Neuronal stem cell (in vitro differentiated cells): ENCODE results near the gene CHEK2.

ENCODE experiments used
- DNase-seq: peaks from one replicate; pipeline ENCODE4 v3.0.0-alpha.2; 2013; ENCODE audit warnings: low spot score
- H2AFZ ChIP-seq: one replicate; pipeline ENCODE4 v1.6.1; 2013; ENCODE audit warnings: mild to moderate bottlenecking, low read length, inconsistent platforms
- H2AK5ac ChIP-seq: 2 replicates; pipeline ENCODE4 v1.6.1; 2013; ENCODE audit warnings: low read depth, mild to moderate bottlenecking, inconsistent platforms, low read length, moderate library complexity, mixed read lengths
- H2BK120ac ChIP-seq: 2 replicates; pipeline ENCODE4 v1.6.1; 2013; ENCODE audit warnings: low read depth, mild to moderate bottlenecking, inconsistent platforms, low read length, moderate library complexity, mixed read lengths
- H2BK12ac ChIP-seq: one replicate; pipeline ENCODE4 v1.6.1; 2013; ENCODE audit warnings: low read length, inconsistent platforms
- H2BK15ac ChIP-seq: 2 replicates; pipeline ENCODE4 v1.6.1; 2013; ENCODE audit warnings: mild to moderate bottlenecking, low read length, inconsistent platforms, mixed read lengths
- H2BK5ac ChIP-seq: one replicate; pipeline ENCODE4 v1.6.1; 2013; ENCODE audit warnings: inconsistent platforms, mild to moderate bottlenecking, low read length, moderate library complexity
- H3K14ac ChIP-seq: one replicate; pipeline ENCODE4 v1.6.1; 2013; ENCODE audit warnings: low read length, inconsistent platforms
- H3K18ac ChIP-seq: 2 replicates; pipeline ENCODE4 v1.6.1; 2013; ENCODE audit warnings: low read length, inconsistent platforms
- H3K23ac ChIP-seq: 2 replicates; pipeline ENCODE4 v1.6.1; 2013; ENCODE audit warnings: low read depth, mild to moderate bottlenecking, mixed read lengths, low read length, inconsistent platforms; ENCODE audit not compliant: poor library complexity
- H3K27ac ChIP-seq: replicated peaks from 3 replicates; pipeline ENCODE4 v1.5.1; 2013; ENCODE audit warnings: low read length, inconsistent platforms
- H3K27me3 ChIP-seq, 3 experiments: 2 replicates each; pipeline ENCODE4 v1.6.1; 2013; ENCODE audit warnings: low read length in 3 of 3, mild to moderate bottlenecking in 2 of 3, inconsistent platforms in 1 of 3, low read depth in 1 of 3, mixed read lengths in 1 of 3, moderate library complexity in 1 of 3; ENCODE audit not compliant: control insufficient read depth in 3 of 3, insufficient read depth in 3 of 3
- H3K36me3 ChIP-seq, 2 donors: replicated peaks in 1 of 2; 2 replicates each; pipeline ENCODE4 v1.6.1; 2013; ENCODE audit warnings: low read length in 2 of 2; ENCODE audit not compliant: control insufficient read depth in 2 of 2, insufficient read depth in 2 of 2
- H3K4ac ChIP-seq: 2 replicates; pipeline ENCODE4 v1.6.1; 2013; ENCODE audit warnings: inconsistent platforms, mild to moderate bottlenecking, low read length, moderate library complexity
- H3K4me1 ChIP-seq, 2 donors: 1 replicate in 1 of 2; 2 replicates in 1 of 2; pipeline ENCODE4 v1.6.1; 2013; ENCODE audit warnings: low read length in 2 of 2, low read depth in 1 of 2; ENCODE audit not compliant: control insufficient read depth in 2 of 2, insufficient read depth in 1 of 2
- H3K4me2 ChIP-seq: one replicate; pipeline ENCODE4 v1.6.1; 2013; ENCODE audit warnings: mild to moderate bottlenecking, low read length, inconsistent platforms; ENCODE audit not compliant: insufficient read depth, poor library complexity, severe bottlenecking
- H3K4me3 ChIP-seq, 2 donors: 2 replicates each; pipeline ENCODE4 v1.5.1; 2013; ENCODE audit warnings: low read length in 2 of 2, mild to moderate bottlenecking in 2 of 2, inconsistent platforms in 1 of 2, moderate library complexity in 1 of 2
- H3K79me1 ChIP-seq: one replicate; pipeline ENCODE4 v1.6.1; 2013; ENCODE audit warnings: low read depth, mild to moderate bottlenecking, inconsistent platforms, low read length, moderate library complexity
- H3K9ac ChIP-seq: one replicate; pipeline ENCODE4 v1.6.1; 2013; ENCODE audit warnings: mild to moderate bottlenecking, low read depth, low read length, inconsistent platforms; ENCODE audit not compliant: poor library complexity
- H3K9me3 ChIP-seq, 2 donors: replicated peaks in 1 of 2; 2 replicates each; pipeline versions ENCODE3 to v1.6.1; 2013; ENCODE audit warnings: low read length in 2 of 2, mild to moderate bottlenecking in 2 of 2, inconsistent platforms in 1 of 2, low read depth in 1 of 2, mixed read lengths in 1 of 2, moderate library complexity in 1 of 2; ENCODE audit not compliant: control insufficient read depth in 2 of 2, insufficient read depth in 1 of 2
- H4K8ac ChIP-seq: one replicate; pipeline ENCODE4 v1.6.1; 2013; ENCODE audit warnings: low read depth, mild to moderate bottlenecking, inconsistent platforms, low read length, moderate library complexity
- H4K91ac ChIP-seq: one replicate; pipeline ENCODE4 v1.6.1; 2013; ENCODE audit warnings: low read length, low read depth, mild to moderate bottlenecking, inconsistent platforms; ENCODE audit not compliant: poor library complexity
- WGBS, 2 donors: extraction: QIAGEN DNeasy Blood & Tissue Kit; methylation state at CpG; one replicate each; pipeline ENCODE4 v1.1.7; 2013; ENCODE audit warnings: missing lambda C conversion rate in 2 of 2, mixed read lengths in 1 of 2; ENCODE audit not compliant: insufficient read length in 2 of 2, insufficient replicate concordance in 1 of 2; ENCODE audit errors: extremely low coverage in 2 of 2; 5-methylcytosine and 5-hydroxymethylcytosine counted together

The CHEK2 gene

DNA sequence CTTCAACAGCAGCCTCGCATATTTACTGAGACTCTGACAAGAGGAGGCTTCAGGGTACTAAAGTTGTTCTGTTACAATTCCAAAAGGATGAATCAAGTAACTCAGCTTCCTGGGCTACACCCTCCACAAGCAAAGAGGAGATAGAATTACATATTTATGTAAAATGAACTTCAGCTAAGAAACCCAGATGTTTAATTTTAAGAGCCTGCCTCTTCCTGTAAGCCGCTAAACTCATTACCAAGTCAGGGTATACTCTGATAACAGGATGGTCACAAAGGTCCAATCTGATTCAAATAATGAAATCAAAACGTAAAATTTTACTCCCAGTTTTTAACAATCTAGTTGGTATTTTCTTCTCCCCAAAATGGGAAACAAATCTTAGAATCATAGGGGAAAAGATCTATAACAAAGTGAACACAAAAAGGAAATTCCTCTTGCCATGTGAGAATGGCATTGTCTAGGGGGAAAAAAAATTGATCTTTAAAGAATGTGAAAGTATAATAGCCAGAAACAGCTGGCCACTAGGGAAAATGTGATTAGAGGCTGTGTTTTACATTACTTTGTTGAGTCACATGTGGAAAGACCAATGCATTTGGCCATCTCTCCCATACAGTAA is 30.9 kb downstream of the CHEK2 start:
- peaks cover 0 to 6% of the 10 kb centered on the region in 2 donors for H3K9me3 ChIP-seq
- no peak overlapping the region for H4K91ac ChIP-seq
- no peak overlapping the region for H4K8ac ChIP-seq
- H3K14ac ChIP-seq = no peak overlapping the region
- no CpG with 5 or more reads among the region's 3 CpGs for WGBS, 2 donors
- DNase-seq = no peak
- no peak overlapping the region for H2AFZ ChIP-seq
- H3K36me3 ChIP-seq = peaks cover 2 to 71% of the 10 kb centered on the region in 2 donors
- H3K79me1 ChIP-seq = no peaks in the 10 kb centered on the region
- no peak overlapping the region for H3K27ac ChIP-seq
- H3K18ac ChIP-seq = no peak overlapping the region
- no peak overlapping the region for H2BK15ac ChIP-seq
- no peak overlapping the region for H2BK5ac ChIP-seq
- no peak overlapping the region for H3K9ac ChIP-seq
- H2AK5ac ChIP-seq = no peak overlapping the region
- no peaks in the 10 kb centered on the region for H3K27me3 ChIP-seq
- no peak overlapping the region for H3K4ac ChIP-seq
- no peak overlapping the region for H3K23ac ChIP-seq
- no peak overlapping the region for H3K4me2 ChIP-seq
- no peak overlapping the region for H3K4me3 ChIP-seq
- H3K4me1 ChIP-seq = no peaks in the 10 kb centered on the region
- H2BK12ac ChIP-seq = no peak overlapping the region
- H2BK120ac ChIP-seq = no peak overlapping the region

DNA sequence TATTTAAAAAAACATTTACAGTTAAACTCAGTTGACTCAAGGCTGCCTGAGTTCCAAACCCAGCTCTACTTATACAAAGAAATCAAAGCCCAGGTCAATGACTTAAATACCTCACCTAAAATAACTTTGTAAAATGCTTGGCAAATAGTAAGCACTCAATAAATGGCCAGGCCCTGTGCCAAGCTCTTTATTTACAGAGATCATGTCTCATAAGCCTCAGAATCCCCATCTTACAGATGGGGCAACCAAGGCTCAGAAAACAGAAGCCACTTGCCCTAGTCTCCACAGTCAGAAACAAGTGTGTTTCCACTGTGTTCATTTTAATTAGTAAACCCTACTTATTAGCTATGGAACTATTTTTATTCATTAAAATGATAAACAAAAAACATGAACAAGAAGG is 31.5 kb downstream of the CHEK2 start:
- H3K14ac ChIP-seq = no peak overlapping the region
- no peak overlapping the region for H3K4me3 ChIP-seq
- no peak for DNase-seq
- no peak overlapping the region for H2BK12ac ChIP-seq
- H3K27me3 ChIP-seq = no peaks in the 10 kb centered on the region
- no peak overlapping the region for H3K4me2 ChIP-seq
- no peaks in the 10 kb centered on the region for H3K4me1 ChIP-seq
- H2BK120ac ChIP-seq = no peak overlapping the region
- H3K18ac ChIP-seq = no peak overlapping the region
- H3K9ac ChIP-seq = no peak overlapping the region
- H2AFZ ChIP-seq = no peak overlapping the region
- no peak overlapping the region for H2AK5ac ChIP-seq
- H3K9me3 ChIP-seq = peaks cover 0 to 6% of the 10 kb centered on the region in 2 donors
- no peak overlapping the region for H4K91ac ChIP-seq
- no peaks in the 10 kb centered on the region for H3K79me1 ChIP-seq
- H3K4ac ChIP-seq = no peak overlapping the region
- H4K8ac ChIP-seq = no peak overlapping the region
- no peak overlapping the region for H3K23ac ChIP-seq
- peaks cover 2 to 74% of the 10 kb centered on the region in 2 donors for H3K36me3 ChIP-seq
- H2BK5ac ChIP-seq = no peak overlapping the region
- H3K27ac ChIP-seq = no peak overlapping the region
- H2BK15ac ChIP-seq = no peak overlapping the region

DNA sequence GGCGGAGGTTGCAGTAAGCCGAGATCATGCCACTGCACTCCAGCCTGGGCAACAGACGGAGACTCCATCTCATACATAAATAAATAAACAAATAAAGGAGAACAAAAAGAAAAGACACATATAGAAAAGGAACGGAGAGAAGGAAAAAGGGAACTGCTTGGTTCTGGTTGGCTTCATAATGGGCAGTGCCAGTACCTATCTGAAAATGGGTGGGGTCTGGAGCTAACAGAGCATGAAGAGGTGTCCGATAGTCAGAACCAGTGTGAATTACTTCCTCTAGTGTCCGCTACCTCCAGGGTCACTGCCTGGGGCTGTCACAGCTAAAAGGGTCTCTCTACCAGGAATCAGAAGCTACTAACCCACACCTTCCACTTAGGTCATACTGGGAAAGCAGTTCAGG is 34.8 kb downstream of the CHEK2 start:
- Histone ChIP-seq H2BK15ac (no peak overlapping the region), H2AK5ac (no peak overlapping the region), H2AFZ (no peak overlapping the region), H3K14ac (no peak overlapping the region), H3K4me2 (no peak overlapping the region), H3K36me3 (peaks cover 3 to 78% of the 10 kb centered on the region in 2 donors), H3K23ac (no peak overlapping the region), H2BK120ac (no peak overlapping the region), H3K27me3 (no peaks in the 10 kb centered on the region), H2BK12ac (no peak overlapping the region), H2BK5ac (no peak overlapping the region), H3K4me3 (no peak overlapping the region), H3K79me1 (no peaks in the 10 kb centered on the region), H3K4me1 (no peaks in the 10 kb centered on the region), H3K18ac (no peak overlapping the region), H3K4ac (no peak overlapping the region), H3K27ac (no peak overlapping the region), H4K8ac (no peak overlapping the region), H3K9ac (no peak overlapping the region), H3K9me3 (no peaks in the 10 kb centered on the region), H4K91ac (no peak overlapping the region)
- no CpG with 5 or more reads among the region's 6 CpGs for WGBS, 2 donors
- DNase-seq = no peak

DNA sequence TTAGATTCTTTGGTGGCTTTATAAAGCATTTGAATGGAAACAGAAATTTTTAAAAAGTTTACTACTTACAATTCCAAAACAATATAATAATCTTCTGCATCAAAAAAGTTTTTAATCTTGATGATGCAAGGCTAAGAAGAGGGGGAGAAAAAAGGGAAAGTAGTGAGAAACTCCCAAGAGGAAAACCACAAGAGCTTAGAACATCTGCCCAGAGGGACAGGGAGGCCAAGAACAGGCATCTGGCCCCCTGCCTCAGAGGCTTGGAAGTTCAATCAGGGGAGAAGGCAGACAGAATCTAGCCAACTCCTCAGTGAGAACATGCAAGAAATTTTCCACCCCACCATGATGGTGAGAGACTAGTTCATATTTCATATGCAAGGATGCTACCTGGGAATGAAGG is 38.2 kb downstream of the CHEK2 start:
- Histone ChIP-seq H3K18ac (no peak overlapping the region), H2BK120ac (no peak overlapping the region), H2AFZ (no peak overlapping the region), H4K91ac (no peak overlapping the region), H3K27ac (no peak overlapping the region), H3K14ac (no peak overlapping the region), H3K27me3 (no peaks in the 10 kb centered on the region), H3K9ac (no peak overlapping the region), H2BK5ac (no peak overlapping the region), H4K8ac (no peak overlapping the region), H3K9me3 (no peaks in the 10 kb centered on the region), H2BK12ac (no peak overlapping the region), H3K79me1 (no peaks in the 10 kb centered on the region), H3K23ac (no peak overlapping the region), H3K4ac (no peak overlapping the region), H3K4me1 (no peaks in the 10 kb centered on the region), H2AK5ac (no peak overlapping the region), H3K4me3 (no peak overlapping the region), H2BK15ac (no peak overlapping the region), H3K36me3 (peaks cover 3 to 70% of the 10 kb centered on the region in 2 donors), H3K4me2 (no peak overlapping the region)
- DNase-seq = no peak
